ENCODE results near the gene UBL4A. TPM values are rescaled to one million over a fixed set of nuclear protein-coding genes. Genes with fewer than 3 reads are reported as not detected.
"Not testable (repeated sequence)": the region's sequence is repeated elsewhere in the genome, so short reads cannot be mapped to it uniquely, and the experiment has no call there.

Gene UBL4A
- total RNA-seq, 1 donor from 2014 or later = 48.4 TPM

DNA sequence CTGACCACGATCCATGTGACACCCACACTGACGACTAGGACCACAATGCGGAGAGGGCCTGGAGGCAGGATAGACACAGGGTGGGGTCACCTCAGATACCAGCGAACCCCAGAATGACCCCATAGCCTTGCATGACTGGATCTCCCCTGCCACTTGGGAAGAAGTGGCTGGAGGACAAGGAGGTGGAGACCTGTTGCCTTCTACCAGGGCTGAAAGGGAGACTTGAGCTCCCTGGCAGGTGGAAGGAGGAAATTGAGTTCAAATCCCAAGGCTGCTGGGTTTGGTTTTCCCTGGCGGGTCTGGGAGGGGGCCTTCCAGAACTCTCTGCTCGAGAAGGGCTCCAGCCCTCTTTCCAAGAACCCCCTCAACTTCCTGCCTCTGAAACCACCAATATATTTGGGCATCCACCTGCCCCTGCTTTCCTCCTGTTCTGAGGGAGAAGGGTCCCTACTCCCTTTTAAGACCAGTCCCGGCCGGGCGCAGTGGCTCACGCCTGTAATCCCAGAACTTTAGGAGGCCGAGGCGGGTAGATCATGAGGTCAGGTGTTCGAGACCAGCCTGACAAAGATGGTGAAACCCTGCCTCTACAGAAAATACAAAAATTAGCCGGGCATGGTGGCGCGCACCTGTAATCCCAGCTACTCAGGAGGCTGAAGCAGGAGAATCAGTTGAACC is 26.6 kb upstream of the UBL4A start:
- intact Hi-C loops (cut with DNase I) = no loop called here
- peak; percentile 67 for DNase-seq (ENCODE audit: low spot score)

DNA sequence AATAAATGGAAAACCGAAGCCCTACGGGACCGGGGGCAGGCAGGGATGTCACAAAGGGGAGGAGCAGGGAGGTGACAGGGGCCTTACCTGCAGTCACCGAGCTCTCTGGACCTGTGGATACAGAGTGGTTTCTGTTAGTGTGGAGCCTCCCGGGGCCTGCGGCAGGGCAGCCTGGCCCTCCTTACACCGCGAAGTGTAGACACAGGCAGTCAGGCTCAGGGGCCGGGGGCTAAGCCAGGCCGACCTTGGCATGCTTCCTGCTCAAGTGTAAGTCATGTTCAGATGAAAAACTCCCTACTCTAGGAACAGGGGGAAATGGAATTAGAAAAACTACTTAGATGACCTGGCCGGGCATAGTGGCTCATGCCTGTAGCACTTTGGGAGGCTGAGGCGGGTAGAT is 25.3 kb upstream of the UBL4A start:
- intact Hi-C loops (cut with DNase I) = no loop called here
- DNase-seq (ENCODE audit: low spot score) = no peak

- DNase-seq (ENCODE audit: low spot score) = no peak
- intact Hi-C loops (cut with DNase I) = no loop called here
These were observed 23.0 kb upstream of the UBL4A start for GRCh38 chrX:154509455-154509854.

- peak; percentile 74 for DNase-seq (ENCODE audit: low spot score)
- intact Hi-C loops (cut with DNase I) = no loop called here
These were observed 21.9 kb upstream of the UBL4A start for GRCh38 chrX:154508384-154508745.

DNA sequence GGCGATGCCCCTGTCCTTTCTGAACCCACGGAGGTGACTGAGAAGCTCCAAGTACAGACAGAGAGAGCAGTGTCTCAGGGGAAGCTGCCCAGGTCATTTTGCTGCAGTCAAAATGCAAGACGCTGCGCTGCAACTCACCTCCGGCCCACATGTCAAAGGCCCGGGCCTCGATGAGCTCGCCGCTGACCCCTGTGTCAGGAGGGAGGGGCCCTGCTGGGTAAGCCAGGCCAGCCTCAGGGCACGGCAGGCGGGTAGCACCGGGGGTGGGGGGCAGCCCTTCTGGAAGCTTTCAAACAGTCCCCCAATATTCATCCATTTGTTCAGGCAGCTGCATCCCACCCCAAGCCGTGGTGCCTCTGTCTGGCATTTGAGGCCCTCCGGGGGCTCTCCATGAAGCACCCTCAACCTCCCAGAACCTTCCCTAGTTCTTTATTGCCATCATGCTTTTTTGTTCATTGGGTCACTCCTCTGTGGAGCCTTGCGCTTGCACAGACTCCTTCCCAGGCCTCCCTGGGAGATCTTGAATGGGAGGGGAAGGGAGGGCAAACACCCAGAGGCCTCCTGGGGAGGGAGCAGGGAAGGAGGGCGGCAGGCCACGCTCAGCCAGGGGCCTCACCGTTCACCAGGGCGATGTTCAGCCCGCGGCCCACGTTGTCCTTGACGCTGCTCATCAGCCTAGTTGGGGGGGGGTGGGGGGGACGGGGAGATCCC is 21.4 kb upstream of the UBL4A start:
- intact Hi-C loops (cut with DNase I) = no loop called here
- peak; percentile 44 for DNase-seq (ENCODE audit: low spot score)

GRCh38 chrX:154506483-154507332 is 20.3 kb upstream of the UBL4A start:
- intact Hi-C loops (cut with DNase I) = no loop called here
- DNase-seq (ENCODE audit: low spot score) = peak; percentile 58

GRCh38 chrX:154505734-154506133 is 19.3 kb upstream of the UBL4A start:
- intact Hi-C loops (cut with DNase I) = no loop called here
- DNase-seq (ENCODE audit: low spot score) = peak; percentile 72

GRCh38 chrX:154502989-154503388 is 16.6 kb upstream of the UBL4A start:
- intact Hi-C loops (cut with DNase I) = no loop called here
- no peak for DNase-seq (ENCODE audit: low spot score)

DNA sequence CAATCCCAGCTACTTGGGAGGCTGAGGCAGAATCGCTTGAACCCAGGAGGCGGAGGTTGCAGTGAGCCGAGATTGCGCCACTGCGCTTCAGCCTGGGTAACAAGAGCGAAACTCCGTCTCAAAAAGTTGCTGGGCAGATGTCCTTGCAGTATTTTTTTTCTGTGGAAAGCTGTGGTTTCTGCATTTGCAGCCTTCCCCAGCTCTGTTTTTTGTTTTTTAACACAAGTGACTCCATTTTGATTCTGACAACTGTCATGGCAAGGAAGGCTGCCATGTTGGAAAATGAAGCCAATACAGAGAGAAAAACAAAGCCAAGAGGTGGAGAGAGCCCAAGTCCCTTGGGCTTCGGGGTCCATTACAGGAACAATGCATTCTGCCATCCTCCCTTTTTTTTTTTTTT is 15.7 kb upstream of the UBL4A start:
- no peak for DNase-seq (ENCODE audit: low spot score)
- intact Hi-C loops (cut with DNase I) = no loop called here

GRCh38 chrX:154501423-154501822 is 15.0 kb upstream of the UBL4A start:
- intact Hi-C loops (cut with DNase I) = not testable (repeated sequence)

DNA sequence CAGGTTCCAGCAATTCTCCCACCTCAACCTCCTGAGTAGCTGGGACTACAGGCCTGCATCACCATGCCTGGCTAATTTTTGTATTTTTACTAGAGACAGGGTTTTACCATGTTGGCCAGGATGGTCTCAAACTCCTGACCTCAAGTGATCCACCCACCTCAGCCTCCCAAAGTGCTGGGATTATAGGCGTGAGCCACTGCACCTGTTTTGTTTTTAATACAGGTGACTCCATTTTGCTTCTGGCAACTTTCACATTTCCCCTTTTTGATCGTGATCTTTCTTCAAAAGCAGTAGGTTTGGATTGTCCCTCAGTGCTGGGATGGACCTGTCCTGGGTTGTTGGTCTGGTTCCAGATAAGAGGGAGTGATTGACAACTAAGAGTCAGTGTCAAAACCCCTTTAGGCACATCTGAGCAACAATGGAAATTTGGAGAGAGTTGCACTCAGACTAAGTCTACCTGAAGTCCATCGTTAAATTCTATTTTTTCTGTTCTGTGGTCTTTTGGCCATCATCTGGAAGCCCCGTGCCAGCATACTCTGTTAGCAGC is 10.2 kb upstream of the UBL4A start:
- intact Hi-C loops (cut with DNase I); DNase-seq (ENCODE audit: low spot score): not testable (repeated sequence)

More at GRCh38 chrX:154501423-154501822, 15.0 kb upstream of the UBL4A start:
- not testable (repeated sequence) for DNase-seq (ENCODE audit: low spot score)

- no peak for DNase-seq (ENCODE audit: low spot score)
- intact Hi-C loops (cut with DNase I) = no loop called here
These were observed 9.1 kb upstream of the UBL4A start for GRCh38 chrX:154495472-154495922.

DNA sequence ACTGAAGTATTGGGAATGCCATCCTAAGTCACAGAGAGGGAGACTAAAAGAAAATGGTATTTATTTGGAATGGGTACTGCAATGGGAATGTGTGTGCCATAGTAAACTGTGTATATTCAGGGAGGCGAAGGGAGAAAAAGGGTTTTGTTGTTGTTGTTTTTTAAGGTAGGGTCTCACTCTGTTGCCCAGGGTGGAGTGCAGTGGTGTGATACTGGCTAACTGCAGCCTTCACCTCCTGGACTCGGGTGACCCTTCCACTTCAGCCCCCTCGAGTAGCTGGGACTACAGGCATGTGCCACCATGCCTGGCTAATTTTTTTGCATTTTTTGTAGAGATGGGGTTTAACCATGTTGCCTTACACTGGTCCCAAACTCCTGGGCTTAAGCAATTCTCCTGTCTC is 8.3 kb upstream of the UBL4A start:
- DNase-seq (ENCODE audit: low spot score) = no peak
- intact Hi-C loops (cut with DNase I) = no loop called here

DNA sequence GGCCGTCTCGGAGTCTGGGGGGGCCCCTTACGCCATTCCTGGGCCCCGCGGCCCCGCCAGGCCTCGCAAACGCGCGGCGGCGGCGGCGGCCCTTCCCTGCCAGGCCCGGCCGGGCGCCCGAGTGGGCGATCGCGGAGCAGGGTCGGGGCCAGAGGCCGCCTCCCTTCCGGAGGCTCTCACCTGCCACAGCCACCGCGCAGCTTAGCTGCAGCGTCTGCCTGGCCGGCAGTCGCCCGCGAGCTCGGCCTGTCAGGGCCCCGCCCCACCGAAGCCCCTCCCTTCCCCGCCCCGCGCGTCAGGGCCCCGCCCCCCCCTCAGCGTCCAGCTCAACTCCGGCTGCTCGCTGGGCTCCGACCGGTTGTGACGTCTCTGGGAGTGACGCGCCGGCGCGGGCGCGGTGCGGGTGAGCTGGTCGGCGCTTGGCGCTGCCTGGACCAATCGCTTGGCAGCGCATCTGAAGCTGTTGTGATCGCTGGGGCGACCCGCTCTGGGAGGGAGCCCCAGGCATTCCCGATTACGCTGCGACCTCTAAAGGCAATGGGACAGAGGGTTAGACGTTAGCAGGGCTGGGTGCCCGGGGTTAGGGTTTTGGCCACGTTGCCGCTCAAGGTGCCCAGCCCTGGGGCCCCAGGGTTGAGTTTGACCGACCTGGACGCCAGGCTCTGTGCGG is 4.1 kb upstream of the UBL4A start, which contains the start of gene SLC10A3:
TSS of gene SLC10A3 (minus strand) at position 216 of the 670 bp plus-strand sequence. CDS start 1,689 bp downstream, outside the sequence.
- peak; percentile 97 for DNase-seq (ENCODE audit: low spot score)
- intact Hi-C loops (cut with DNase I) = no loop called here

DNA sequence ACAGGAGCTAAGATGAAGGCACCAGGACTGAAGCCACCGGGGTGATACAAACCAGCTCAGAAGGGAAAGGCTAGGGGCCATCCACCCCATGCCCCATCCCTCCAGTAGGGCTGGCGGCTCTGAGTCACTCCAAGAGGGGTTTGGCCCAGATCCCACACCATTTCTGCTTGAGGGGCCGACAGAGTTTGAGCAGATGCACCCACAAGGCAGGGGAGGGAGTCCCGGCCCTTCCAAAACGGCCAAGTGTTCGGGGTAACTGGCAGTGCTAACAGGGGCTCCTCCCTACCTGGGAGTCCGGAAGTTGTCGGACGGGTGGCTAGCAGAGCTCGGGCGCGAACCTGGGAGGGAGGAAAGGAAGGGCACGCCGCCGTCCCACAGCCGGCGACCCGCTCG is 3.6 kb upstream of the UBL4A start:
- intact Hi-C loops (cut with DNase I) = no loop called here
- no peak for DNase-seq (ENCODE audit: low spot score)

GRCh38 chrX:154489182-154489581 is 2.8 kb upstream of the UBL4A start:
- intact Hi-C loops (cut with DNase I) = loop anchor here (5.0 kb wide), 1 partner anchor 52 kb away; the partner anchor contains the start of gene GDI1
- DNase-seq (ENCODE audit: low spot score) = no peak

GRCh38 chrX:154488336-154489075 is 2.1 kb upstream of the UBL4A start:
- intact Hi-C loops (cut with DNase I) = loop anchor here (5.0 kb wide), 1 partner anchor 51 kb away; the partner anchor contains the start of gene GDI1
- no peak for DNase-seq (ENCODE audit: low spot score)

DNA sequence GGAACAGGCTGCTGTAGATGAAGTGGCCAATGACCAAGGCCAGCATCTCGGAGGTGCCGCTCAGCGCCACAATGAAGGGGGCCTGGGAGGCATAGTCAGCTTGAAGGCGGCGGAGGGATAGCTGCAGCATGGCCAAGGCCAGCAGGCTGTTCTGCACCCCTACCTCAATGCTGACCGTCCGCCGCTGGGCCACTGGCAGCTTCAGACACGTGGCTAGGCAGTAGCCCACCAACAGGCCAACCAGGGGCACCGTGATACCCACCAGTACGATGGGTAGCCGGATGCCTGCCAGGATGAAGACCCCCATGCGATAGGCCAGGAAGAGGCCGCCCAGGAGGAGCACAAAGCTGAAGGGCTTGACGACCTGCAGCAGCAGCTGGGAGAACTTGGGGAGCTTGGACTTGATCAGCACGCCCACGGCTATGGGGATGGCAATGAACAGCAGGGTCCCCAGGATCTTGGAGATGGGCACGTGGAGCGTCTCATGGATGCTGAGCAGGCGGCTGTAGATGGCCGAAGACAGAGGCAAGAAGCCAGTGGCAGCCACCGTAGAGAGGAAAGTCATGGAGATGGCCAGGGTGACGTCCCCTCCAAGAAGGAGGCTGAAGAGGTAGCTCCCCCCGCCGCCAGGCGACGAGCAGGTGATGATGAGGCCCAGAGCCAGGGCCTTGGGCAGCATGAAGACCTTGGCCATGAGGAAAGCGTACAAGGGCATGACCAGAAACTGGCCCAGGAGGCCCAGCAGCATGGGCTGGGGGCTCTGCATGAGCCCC is 1.3 kb upstream of the UBL4A start:
- intact Hi-C loops (cut with DNase I) = loop anchor here (5.0 kb wide), 1 partner anchor 50 kb away; the partner anchor contains the start of gene GDI1
- no peak for DNase-seq (ENCODE audit: low spot score)
